Stimulated activated CD8-positive, alpha-beta memory T cell treated with anti-CD3 and anti-CD28 coated beads, Interleukin-4, amount 100 ng/mL, for 48 hours (primary cell): ENCODE results near the gene RUFY4.
"Not testable (repeated sequence)": the region's sequence is repeated elsewhere in the genome, so short reads cannot be mapped to it uniquely, and the experiment has no call there.

Source experiments
- DNase-seq: peaks from one replicate; pipeline ENCODE4 v3.0.0-alpha.2; 2020

RUFY4 gene

GRCh38 chr2:218091746-218092145 is 22.7 kb downstream of the RUFY4 start:
- no peak for DNase-seq

DNA sequence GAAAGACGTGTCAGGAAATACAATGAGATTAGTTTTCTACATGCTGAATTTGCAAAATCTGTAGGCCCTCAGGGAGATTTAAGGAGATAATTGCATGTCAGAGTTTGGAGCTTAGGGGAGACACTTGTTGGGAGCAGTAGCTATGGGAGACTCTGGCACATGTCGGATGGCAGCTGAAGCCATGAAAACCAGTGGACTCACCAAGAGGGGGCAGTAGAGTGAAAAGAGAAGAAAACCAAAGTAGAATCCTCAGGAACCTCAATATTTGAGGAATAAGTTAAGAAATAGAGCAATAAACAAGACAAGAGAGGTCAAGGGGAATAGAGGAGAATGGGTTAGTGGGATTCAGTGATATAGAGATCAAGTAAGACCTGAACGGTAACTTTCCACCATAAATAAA is 24.8 kb downstream of the RUFY4 start:
- DNase-seq: no peak

DNA sequence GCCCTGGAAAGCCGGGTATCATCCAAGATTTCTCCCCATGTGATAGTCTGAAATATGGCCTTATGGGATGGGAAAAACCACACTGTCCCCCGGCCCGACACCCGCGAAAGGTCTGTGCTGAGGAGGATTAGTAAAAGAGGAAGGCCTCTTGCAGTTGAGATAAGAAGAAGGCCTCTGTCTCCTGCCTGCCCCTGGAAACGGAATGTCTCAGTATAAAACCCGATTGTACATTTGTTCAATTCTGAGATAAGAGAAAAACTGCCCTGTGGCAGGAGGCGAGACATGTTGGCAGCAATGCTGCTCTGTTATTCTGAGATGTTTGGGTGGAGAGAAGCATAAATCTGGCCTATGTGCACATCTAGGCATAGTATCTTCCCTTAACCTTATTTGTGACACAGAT is 26.8 kb downstream of the RUFY4 start:
- no peak for DNase-seq

DNA sequence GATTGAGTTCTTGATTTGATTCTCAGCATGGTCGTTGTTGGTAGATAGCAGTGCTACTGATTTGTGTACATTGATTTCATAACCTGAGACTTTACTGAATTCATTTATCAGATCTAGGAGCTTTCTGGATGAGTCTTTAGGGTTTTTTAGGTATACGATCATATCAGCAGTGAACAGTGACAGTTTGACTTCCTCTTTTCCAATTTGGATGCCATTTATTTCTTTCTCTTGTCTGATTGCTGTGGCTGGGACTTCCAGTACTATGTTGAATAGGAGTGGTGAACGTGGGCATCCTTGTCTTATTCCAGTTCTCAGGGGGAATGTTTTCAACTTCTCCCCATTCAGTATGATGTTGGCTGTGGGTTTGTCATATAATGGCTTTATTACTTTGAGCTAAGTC is 28.9 kb downstream of the RUFY4 start:
- no peak for DNase-seq

DNA sequence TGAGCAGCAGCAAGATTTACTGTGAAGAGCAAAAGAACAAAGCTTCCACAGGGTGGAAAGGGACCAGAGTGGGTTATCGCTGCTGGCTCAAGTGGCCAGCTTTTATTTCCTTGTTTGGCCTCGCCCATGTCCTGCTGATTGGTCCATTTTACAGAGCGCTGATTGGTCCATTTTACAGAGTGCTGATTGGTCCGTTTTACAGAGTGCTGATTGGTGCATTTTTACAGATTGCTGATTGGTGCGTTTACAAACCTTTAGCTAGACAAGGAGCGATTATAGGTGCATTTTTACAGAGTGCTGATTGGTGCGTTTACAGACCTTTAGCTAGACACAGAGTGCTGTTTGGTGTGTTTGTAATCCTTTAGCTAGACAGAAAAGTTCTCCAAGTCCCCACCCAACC is 39.8 kb downstream of the RUFY4 start:
- not testable (repeated sequence) for DNase-seq

DNA sequence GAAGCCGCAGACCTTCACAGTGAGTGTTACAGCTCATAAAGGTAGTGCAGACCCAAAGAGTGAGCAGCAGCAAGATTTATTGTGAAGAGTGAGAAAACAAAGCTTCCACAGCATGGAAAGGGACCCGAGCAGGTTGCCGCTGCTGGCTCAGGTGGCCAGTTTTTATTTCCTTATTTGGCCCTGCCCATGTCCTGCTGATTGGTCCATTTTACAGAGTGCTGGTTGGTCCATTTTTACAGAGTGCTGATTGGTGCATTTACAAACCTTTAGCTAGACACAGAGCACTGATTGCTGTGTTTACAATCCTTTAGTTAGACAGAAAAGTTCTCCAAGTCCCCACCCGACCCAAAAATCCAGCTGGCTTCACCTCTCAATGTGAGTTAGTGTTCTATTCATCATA is 52.7 kb downstream of the RUFY4 start:
- not testable (repeated sequence) for DNase-seq

- not testable (repeated sequence) for DNase-seq
Observed at GRCh38 chr2:218122286-218122685, 53.2 kb downstream of the RUFY4 start.

- no peak for DNase-seq
Observed at GRCh38 chr2:218123986-218124385, 54.9 kb downstream of the RUFY4 start.

DNA sequence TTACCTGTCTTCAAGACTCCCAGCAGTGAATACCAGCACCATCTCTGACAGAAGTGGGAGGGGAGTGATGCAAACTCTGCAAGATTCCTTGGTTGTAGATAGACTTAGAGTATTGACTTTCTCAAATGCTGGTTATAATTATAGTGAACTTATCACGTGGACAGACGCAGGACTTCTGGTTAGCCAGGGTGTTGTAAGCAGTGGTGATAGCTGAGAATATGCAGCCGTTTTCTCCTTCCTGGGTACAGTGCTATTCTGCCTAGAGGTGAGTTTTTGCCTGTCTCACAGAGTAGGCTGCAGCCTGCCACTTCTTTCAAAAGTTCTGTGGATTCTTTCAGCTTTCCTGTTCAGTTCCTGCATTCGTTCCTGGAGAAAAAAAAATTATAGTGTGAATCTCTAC is 56.0 kb downstream of the RUFY4 start:
- no peak for DNase-seq

- DNase-seq: no peak
Observed at GRCh38 chr2:218125626-218126080, 56.6 kb downstream of the RUFY4 start, which contains the start of gene CXCR2. Gene CXCR2 (plus strand): TSS chr2:218126028. CDS start chr2:218134802, 8,774 bp downstream.

GRCh38 chr2:218127929-218128455 is 58.9 kb downstream of the RUFY4 start:
- no peak for DNase-seq

- DNase-seq: no peak
Observed at GRCh38 chr2:218128781-218129457, 59.9 kb downstream of the RUFY4 start.

GRCh38 chr2:218129458-218130135 is 60.5 kb downstream of the RUFY4 start:
- no peak for DNase-seq

DNA sequence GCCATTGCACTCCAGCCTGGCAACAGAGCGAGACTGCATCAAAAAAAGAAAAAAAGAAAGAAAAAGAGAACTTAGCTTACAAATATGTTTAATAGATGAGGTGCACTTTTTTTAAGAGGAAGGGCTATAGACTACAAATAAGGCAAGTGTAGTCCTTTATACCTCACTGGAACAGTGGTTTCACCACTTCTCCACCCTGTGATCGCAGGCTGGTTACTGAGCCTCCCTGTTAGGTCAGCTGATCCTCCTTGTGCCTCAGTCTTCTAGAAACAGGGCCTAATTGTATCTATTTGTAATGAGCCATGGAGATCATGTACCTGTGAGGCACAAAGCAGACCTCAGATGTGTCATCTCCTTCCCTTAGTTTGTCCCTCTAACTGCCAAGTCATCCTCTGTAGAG is 61.3 kb downstream of the RUFY4 start:
- DNase-seq: no peak

- DNase-seq: no peak
Observed at GRCh38 chr2:218130822-218131221, 61.8 kb downstream of the RUFY4 start.

DNA sequence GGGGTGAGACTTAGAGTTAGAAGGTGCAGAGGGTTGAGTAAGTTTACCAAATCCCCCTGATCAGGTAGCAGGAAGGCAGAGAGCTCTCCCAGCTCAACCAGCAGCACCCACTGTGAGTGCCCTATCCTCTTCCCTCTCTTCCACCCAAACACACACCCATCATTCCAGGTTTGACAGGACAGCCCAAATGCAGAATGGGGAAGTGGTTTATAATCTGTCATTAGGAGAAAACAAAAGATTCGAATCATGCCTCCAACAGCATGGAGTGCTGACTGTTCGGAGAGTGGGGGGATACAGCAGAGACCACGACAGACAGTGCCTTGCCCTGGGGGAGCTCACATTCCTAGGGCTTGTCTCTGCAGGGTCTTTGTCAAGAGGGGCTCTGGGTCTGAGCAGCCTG is 68.5 kb downstream of the RUFY4 start:
- DNase-seq: no peak

DNA sequence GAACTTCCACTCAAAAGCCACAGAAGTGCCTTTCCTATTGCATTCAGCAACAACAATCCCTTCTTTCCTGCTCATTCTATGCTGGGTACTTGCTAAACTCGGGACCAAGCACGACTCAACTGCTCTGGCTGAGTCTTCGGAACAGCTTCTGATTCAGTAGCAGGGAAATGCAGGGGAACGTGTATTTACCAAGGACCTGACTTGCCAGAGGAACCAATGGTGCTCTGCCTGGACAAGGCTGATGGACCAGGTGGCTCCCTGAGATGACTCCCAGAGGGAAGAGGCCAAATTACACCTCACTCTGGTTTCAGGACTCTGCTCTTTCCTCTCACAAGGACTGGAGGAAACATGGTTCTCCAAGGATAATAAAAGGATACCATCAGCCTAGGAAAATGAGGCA is 69.0 kb downstream of the RUFY4 start:
- DNase-seq: no peak
